GM10266 (cell line): Measurements from ENCODE around the gene ADGRV1.

Experiments used
- DNase-seq: peaks from one replicate; pipeline ENCODE4 v3.0.0; 2012; ENCODE audit errors: extremely low spot score
- TF ChIP-seq, protein P1 (sequence below): IDR thresholded peaks from 2 replicates; pipeline ENCODE4 v1.5.1; 2012; ENCODE audit warnings: mild to moderate bottlenecking, low read depth; ENCODE audit not compliant: control insufficient read depth, insufficient read depth; ENCODE audit errors: missing control alignments

ADGRV1 gene

DNA sequence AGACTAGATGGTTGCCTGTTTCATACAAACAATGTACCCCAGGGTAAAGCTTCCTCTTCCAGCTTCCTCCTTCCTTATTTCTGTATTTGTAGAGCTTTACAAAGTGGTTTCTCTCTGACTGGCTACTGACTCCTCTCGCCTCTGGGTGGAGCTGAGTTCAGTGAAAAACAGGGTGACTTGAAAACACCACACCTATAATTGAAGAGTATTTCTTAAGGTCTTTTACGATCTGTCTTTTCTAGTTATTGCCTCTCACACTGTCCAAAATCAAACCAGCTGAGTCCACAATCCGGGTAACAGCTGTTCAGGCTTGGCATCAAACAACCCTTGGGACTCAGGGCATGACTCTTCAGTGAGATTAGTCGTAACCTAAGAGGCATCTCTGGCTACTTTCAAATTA lies 624.2 kb downstream of the ADGRV1 start:
- DNase-seq: no peak
- TF ChIP-seq, protein P1, sequence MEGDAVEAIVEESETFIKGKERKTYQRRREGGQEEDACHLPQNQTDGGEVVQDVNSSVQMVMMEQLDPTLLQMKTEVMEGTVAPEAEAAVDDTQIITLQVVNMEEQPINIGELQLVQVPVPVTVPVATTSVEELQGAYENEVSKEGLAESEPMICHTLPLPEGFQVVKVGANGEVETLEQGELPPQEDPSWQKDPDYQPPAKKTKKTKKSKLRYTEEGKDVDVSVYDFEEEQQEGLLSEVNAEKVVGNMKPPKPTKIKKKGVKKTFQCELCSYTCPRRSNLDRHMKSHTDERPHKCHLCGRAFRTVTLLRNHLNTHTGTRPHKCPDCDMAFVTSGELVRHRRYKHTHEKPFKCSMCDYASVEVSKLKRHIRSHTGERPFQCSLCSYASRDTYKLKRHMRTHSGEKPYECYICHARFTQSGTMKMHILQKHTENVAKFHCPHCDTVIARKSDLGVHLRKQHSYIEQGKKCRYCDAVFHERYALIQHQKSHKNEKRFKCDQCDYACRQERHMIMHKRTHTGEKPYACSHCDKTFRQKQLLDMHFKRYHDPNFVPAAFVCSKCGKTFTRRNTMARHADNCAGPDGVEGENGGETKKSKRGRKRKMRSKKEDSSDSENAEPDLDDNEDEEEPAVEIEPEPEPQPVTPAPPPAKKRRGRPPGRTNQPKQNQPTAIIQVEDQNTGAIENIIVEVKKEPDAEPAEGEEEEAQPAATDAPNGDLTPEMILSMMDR: no peak

DNA sequence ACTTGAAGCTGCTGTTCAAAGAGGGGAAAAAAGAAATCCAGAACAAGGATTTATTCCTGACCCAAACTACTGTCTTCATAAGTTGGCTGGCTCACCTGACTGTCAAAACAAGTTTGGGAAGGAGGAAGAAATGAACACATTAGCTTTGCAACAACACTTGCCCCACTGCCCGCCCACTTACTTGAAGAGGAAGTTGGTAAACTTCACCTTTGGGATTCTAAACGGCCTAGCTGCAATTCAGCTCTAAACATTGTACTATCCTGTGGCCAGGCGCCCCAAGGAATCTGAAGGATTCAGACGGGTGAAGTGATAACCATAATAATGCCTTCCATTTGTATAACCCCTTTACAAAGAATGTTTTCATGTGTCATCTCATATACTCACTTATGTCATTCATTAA lies 625.1 kb downstream of the ADGRV1 start:
- no peak for DNase-seq

DNA sequence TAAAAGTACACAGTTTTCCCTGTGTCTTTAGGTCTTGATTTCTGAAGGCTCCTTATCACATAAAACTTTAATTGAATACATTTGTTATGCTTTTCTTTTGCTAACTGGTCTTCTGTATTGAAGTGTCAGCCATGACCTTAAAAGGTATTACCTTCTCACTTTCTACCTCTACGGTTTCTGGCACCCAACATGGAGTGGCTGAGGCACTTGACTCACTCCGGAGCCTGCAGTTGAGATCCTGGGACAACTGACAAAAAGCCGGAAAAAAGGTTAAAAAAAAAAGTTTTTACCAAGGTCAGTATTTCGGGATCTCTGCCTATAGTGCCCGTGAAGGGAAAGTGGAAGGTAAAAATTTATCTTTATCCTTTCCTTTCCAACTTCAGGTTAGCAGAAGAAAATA lies 627.5 kb downstream of the ADGRV1 start:
- no peak for DNase-seq
- TF ChIP-seq, protein P1: no peak

More for the DNA sequence above, 625.1 kb downstream of the ADGRV1 start:
- TF ChIP-seq, protein P1: no peak

DNA sequence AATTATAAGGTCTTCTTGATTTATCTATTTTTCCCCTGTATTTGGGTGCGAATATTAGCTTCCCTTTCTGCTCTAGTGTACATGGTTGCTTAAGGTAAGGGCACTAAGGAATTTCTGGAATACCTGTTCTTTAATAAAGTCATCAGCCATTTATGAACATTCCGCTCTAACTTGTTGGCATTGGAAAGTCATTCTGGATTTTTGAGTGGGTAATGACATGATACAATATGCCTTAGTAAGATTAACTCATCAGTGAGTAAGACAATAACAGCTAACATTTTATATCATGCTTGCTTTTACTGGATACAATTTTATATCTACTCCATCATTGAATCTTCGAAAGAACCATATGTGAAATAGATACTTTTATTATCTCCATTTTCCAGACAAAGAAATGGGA lies 628.4 kb downstream of the ADGRV1 start:
- DNase-seq: no peak
- TF ChIP-seq, protein P1: no peak

DNA sequence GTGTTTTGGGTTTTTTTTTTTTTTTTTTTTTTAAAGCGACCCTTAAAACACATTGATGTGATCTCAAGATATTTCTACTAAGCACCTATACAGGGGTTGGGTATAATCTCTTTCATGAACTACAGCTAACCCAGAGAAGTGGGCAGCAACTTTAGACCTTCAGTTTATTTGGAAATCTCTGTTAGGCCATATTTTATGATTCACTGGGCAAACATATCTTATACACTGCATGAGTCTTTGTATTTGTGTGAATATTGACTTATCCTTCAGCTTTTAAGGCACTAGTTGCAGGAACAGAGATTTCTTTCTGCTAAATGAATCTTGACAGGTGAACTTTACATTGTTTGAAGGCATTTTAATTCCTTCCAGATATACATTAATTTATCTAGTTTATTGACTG lies 630.2 kb downstream of the ADGRV1 start:
- TF ChIP-seq, protein P1: no peak
- no peak for DNase-seq

DNA sequence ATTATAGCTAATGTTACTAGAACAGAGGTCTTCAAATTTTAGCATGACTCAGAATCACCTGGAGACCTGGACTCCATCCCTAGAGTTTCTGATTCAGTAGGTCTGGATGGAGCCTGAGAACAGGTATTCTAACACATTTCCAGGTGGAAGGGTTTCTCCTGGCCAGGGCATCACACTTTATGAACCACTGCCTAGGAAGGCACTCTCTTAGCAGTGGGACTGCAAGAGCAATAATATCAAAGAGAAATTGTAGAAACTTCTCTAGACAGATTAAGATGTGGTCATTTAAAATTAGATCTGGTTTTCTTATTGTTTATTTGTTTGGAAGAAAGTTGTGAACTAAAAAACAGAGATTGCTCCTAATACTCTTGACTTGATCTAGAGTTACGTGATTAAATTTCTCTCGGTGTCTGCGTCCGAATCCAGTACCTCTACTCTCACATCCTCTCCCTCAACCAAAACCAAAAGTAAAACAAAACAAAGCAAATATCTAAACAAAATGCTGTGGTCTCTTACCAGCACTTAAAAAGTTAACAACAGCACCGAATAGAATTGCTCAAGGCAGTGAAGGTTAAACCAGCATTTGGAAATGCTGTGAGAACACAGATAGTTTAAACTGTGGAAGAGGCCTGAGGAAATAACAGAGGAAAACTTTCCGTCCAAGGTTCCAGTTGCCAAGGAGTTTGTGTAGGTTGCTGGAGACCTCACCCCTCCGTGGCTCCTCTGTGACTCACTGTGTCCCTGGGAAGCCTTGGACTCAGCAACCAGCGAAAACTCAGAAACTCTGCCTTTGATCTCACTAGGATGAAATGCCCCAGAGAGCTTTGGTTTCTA lies 631.1 kb downstream of the ADGRV1 start:
- no peak for DNase-seq
- TF ChIP-seq, protein P1: no peak

DNA sequence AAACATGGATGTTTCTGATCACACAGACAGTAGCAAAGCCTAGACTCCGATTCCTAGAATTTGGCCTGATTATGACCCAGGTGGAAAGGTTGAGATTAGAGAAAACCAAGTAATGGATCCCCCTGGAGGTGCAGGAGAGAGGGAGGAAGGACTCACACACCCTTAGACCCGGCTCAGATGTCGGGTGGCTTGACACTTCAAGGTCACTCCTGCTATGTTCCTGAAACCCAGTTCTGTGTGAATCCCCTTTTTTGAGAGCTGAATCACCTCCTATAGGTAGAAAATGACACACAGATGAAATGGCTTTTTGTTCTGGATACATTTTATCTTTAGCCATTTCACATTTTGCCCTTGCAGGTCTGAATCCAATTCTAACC lies 631.7 kb downstream of the ADGRV1 start:
- DNase-seq: no peak
- TF ChIP-seq, protein P1: no peak
